A673 (cell line): ENCODE data around the gene KLF7.

Experiments used
- CTCF ChIP-seq: fragments of 300-800, 200-600 bp; sonication (generic); conservative IDR thresholded peaks from 2 replicates; pipeline ENCODE4 v1.5.1; 2017; ENCODE audit warnings: low read depth, mild to moderate bottlenecking, antibody characterized with exemption, low read length, moderate library complexity, mixed read lengths
- EZH2 ChIP-seq: fragments of 200-600 bp; sonication (generic); IDR thresholded peaks from 2 replicates; pipeline ENCODE4 v1.6.1; 2017; ENCODE audit warnings: borderline replicate concordance, low read depth, mild to moderate bottlenecking, mixed read lengths, antibody characterized with exemption, low read length; ENCODE audit not compliant: poor library complexity, severe bottlenecking

- TF ChIP-seq CTCF, result no peak
- TF ChIP-seq EZH2, result no peak
Observed at GRCh38 chr2:207097278-207097677, 68.5 kb downstream of the KLF7 start.
